Natural killer cell (primary cell): ENCODE data around the gene UBASH3B. TPM values are rescaled to one million over a fixed set of nuclear protein-coding genes. Genes with fewer than 3 reads are reported as not detected.
"Not testable (repeated sequence)": the region's sequence is repeated elsewhere in the genome, so short reads cannot be mapped to it uniquely, and the experiment has no call there.

Experiments used
- ATAC-seq, 3 donors: fragments of 150-1000 bp in 2 of 3; fragments of 200-7000 bp in 1 of 3; cut with Tn5 transposase; 1 replicate in 1 of 3; 2 replicates in 2 of 3; pipeline ENCODE4 v1.10.0; 2021; ENCODE audit warnings: mild to moderate bottlenecking in 2 of 3, moderate library complexity in 2 of 3
- DNase-seq, 2 donors: peaks; one replicate each; pipeline versions ENCODE4 v3.0.0 to v3.0.0-alpha.2; 2013 to 2021; ENCODE audit warnings: mixed read lengths in 1 of 2
- H3K27ac ChIP-seq: one replicate; pipeline ENCODE4 v1.5.1; 2013; ENCODE audit warnings: mild to moderate bottlenecking, low read length
- H3K27me3 ChIP-seq: one replicate; pipeline ENCODE4 v1.6.1; 2013; ENCODE audit warnings: low read length; ENCODE audit not compliant: control insufficient read depth, insufficient read depth
- H3K36me3 ChIP-seq: one replicate; pipeline ENCODE4 v1.6.1; 2013; ENCODE audit warnings: low read length; ENCODE audit not compliant: control insufficient read depth, insufficient read depth
- H3K4me1 ChIP-seq: one replicate; pipeline ENCODE4 v1.6.1; 2013; ENCODE audit warnings: low read length; ENCODE audit not compliant: control insufficient read depth, insufficient read depth
- H3K4me3 ChIP-seq: one replicate; pipeline ENCODE4 v1.5.1; 2013; ENCODE audit warnings: low read length
- H3K9me3 ChIP-seq: one replicate; pipeline ENCODE4 v1.6.1; 2013; ENCODE audit warnings: low read length; ENCODE audit not compliant: control insufficient read depth, insufficient read depth
- H3K27ac Mint-ChIP-seq, 2 donors: one replicate each; pipeline ENCODE4 v1.8.0; 2022; ENCODE audit warnings: mild to moderate bottlenecking in 2 of 2, mixed read lengths in 2 of 2, moderate library complexity in 1 of 2
- H3K27me3 Mint-ChIP-seq, 2 donors: one replicate each; pipeline ENCODE4 v1.8.0; 2022; ENCODE audit warnings: low read depth in 2 of 2, mixed read lengths in 2 of 2
- H3K36me3 Mint-ChIP-seq: one replicate; pipeline ENCODE4 v1.8.0; 2022; ENCODE audit warnings: mixed read lengths
- H3K4me1 Mint-ChIP-seq, 2 donors: one replicate each; pipeline ENCODE4 v1.8.0; 2022; ENCODE audit warnings: mixed read lengths in 2 of 2
- H3K4me3 Mint-ChIP-seq: one replicate; pipeline ENCODE4 v1.8.0; 2022; ENCODE audit warnings: mild to moderate bottlenecking, moderate library complexity, mixed read lengths
- H3K9me3 Mint-ChIP-seq, 2 donors: one replicate each; pipeline ENCODE4 v1.8.0; 2022; ENCODE audit warnings: mixed read lengths in 2 of 2
- WGBS: methylation state at CpG from one replicate; pipeline ENCODE4 v1.1.7; 2013; ENCODE audit warnings: missing lambda C conversion rate; ENCODE audit not compliant: insufficient coverage; 5-methylcytosine and 5-hydroxymethylcytosine counted together
- intact Hi-C: fragments of 100-400 bp; cut with micrococcal nuclease; formaldehyde crosslinking; loops from one replicate; pipeline ENCODE4 v1.14.2; 2022
- total RNA-seq, 4 donors: library from RNA; stranded (reverse); fragments of 120-200 nt in 1 of 4; gene quantifications; one replicate each; pipeline versions ENCODE4 v1.2.3 to v1.2.4, GENCODE V29; 2013 to 2022
- TF ChIP-seq, protein P1 (sequence below): fragments of 200-600 bp; IDR thresholded peaks from one replicate; pipeline ENCODE4 v1.8.0; 2022; ENCODE audit warnings: antibody characterized with exemption

Gene UBASH3B
- total RNA-seq, 3 donors from 2014 or later (not counting 1 experiment from before 2014, with no cell fraction given) = 28.7 to 33.9 (median 33.5) TPM

- Histone ChIP-seq H3K4me3 (no peak overlapping the region), H3K27me3 (no peaks in the 10 kb centered on the region), H3K4me1 (no peaks in the 10 kb centered on the region), H3K27ac (no peak overlapping the region), H3K36me3 (no peaks in the 10 kb centered on the region), H3K9me3 (peaks cover 2% of the 10 kb centered on the region)
- peaks cover 0 to 3% of the 10 kb centered on the region in 2 donors for H3K27me3 Mint-ChIP-seq
- WGBS = 93% methylated on average over 3 of the region's 4 CpGs
- intact Hi-C loops = no loop called here
- H3K4me3 Mint-ChIP-seq = no peak overlapping the region
- H3K4me1 Mint-ChIP-seq = peaks cover 9 to 15% of the 10 kb centered on the region in 2 donors
- DNase-seq = no peak
- no peaks in the 10 kb centered on the region for H3K36me3 Mint-ChIP-seq
- no peaks in the 10 kb centered on the region for H3K9me3 Mint-ChIP-seq
- H3K27ac Mint-ChIP-seq = no peak overlapping the region
- TF ChIP-seq, protein P1, sequence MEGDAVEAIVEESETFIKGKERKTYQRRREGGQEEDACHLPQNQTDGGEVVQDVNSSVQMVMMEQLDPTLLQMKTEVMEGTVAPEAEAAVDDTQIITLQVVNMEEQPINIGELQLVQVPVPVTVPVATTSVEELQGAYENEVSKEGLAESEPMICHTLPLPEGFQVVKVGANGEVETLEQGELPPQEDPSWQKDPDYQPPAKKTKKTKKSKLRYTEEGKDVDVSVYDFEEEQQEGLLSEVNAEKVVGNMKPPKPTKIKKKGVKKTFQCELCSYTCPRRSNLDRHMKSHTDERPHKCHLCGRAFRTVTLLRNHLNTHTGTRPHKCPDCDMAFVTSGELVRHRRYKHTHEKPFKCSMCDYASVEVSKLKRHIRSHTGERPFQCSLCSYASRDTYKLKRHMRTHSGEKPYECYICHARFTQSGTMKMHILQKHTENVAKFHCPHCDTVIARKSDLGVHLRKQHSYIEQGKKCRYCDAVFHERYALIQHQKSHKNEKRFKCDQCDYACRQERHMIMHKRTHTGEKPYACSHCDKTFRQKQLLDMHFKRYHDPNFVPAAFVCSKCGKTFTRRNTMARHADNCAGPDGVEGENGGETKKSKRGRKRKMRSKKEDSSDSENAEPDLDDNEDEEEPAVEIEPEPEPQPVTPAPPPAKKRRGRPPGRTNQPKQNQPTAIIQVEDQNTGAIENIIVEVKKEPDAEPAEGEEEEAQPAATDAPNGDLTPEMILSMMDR = no peak
- ATAC-seq = no peak
Observed at GRCh38 chr11:122823564-122823963, 168.0 kb downstream of the UBASH3B start.

DNA sequence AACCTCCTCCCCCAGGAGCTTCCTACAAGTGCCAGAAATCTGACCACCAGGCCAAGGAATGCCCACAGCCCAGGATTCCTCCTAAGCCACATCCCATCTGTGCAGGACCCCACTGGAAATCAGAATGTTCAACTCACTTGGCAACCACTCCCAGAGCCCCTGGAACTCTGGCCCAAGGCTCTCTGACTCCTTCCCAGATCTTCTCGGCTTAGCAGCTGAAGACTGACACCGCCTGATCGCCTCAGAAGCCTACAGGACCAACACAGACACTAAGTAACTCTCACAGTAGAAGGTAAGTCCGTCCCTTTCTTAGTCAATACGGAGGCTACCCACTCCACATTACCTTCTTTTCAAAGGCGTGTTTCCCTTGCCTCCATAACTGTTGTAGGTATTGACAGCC, 173.8 kb downstream of the UBASH3B start:
- H3K36me3 Mint-ChIP-seq, H3K27ac ChIP-seq, H3K4me3 Mint-ChIP-seq, DNase-seq, H3K27ac Mint-ChIP-seq, H3K4me3 ChIP-seq, H3K36me3 ChIP-seq, H3K27me3 ChIP-seq, H3K9me3 ChIP-seq, H3K27me3 Mint-ChIP-seq, H3K9me3 Mint-ChIP-seq, intact Hi-C loops, ATAC-seq: not testable (repeated sequence)
- H3K4me1 Mint-ChIP-seq = peaks cover 21 to 22% of the 10 kb centered on the region in 2 donors
- WGBS = 88% methylated on average over 5 of the region's 6 CpGs
- H3K4me1 ChIP-seq = peaks cover 11% of the 10 kb centered on the region

DNA sequence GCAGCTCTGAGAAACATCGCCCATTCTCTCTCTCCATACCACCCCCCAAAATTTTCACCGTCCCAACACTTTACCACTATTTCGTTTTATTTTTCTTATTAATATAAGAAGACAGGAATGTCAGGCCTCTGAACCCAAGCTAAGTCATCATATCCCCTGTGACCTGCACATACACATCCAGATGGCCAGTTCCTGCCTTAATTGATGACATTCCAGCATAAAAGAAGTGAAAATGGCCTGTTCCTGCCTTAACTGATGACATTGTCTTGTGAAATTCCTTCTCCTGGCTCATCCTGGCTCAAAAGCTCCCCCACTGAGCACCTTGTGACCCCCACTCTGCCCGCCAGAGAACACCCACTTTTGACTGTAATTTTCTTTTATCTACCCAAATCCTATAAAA, 176.8 kb downstream of the UBASH3B start:
- H3K9me3 ChIP-seq, H3K27ac ChIP-seq, H3K36me3 ChIP-seq, H3K4me3 Mint-ChIP-seq, H3K27me3 ChIP-seq, intact Hi-C loops, H3K27me3 Mint-ChIP-seq, DNase-seq, H3K36me3 Mint-ChIP-seq, H3K9me3 Mint-ChIP-seq, H3K4me3 ChIP-seq, ATAC-seq: not testable (repeated sequence)
- Mint-ChIP-seq H3K4me1 (peaks cover 33 to 41% of the 10 kb centered on the region in 2 donors), H3K27ac (peak overlapping the region; percentile 30 to 47)
- WGBS = 92% methylated on average over 2 of the region's 4 CpGs
- peaks cover 20% of the 10 kb centered on the region for H3K4me1 ChIP-seq

DNA sequence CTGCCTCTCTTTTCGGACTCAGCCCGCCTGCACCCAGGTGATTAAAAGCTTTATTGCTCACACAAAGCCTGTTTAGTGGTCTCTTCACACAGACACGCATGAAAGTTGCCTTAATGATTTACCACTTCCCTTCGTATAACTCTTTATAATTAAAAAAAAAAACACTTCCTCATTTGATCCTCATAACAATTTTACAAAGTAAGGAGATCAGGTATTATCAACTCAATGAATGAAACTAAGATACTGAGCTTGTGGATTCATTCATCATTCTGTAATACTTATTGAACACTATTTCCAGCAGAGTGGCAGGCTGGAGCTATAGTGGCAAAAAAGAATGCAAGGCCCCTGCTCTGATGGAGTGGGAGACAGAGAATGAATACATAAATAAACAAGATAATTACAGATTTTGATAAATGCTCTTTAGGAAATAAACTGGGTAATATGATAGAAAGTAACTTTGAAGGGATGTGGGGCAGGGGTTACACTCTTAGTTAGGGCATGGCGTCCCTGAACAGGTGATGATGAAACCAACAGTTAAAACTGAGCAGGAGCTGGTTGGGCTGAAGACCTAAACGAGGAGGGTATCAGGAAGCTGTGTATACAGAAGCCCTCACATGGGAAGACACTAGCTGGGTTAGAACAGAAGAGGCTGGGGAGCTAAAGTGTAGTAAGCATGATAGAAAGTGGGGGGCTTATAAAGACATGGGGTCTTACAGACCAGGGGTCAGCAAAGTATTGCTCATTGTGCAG, 177.4 kb downstream of the UBASH3B start:
- no peaks in the 10 kb centered on the region for H3K27me3 Mint-ChIP-seq
- no peaks in the 10 kb centered on the region for H3K36me3 Mint-ChIP-seq
- H3K9me3 Mint-ChIP-seq = peaks cover 0 to 5% of the 10 kb centered on the region in 2 donors
- DNase-seq = no peak
- no peak overlapping the region for H3K27ac ChIP-seq
- H3K4me1 Mint-ChIP-seq = peaks cover 36 to 47% of the 10 kb centered on the region in 2 donors
- H3K4me1 ChIP-seq = peaks cover 20% of the 10 kb centered on the region
- no peaks in the 10 kb centered on the region for H3K9me3 ChIP-seq
- TF ChIP-seq, protein P1 = no peak
- peak overlapping the region; percentile 30 to 47 for H3K27ac Mint-ChIP-seq
- no peak overlapping the region for H3K4me3 Mint-ChIP-seq
- no peak for ATAC-seq
- intact Hi-C loops = no loop called here
- no peaks in the 10 kb centered on the region for H3K27me3 ChIP-seq
- WGBS = 32% methylated on average over 6 of the region's 6 CpGs
- no peak overlapping the region for H3K4me3 ChIP-seq
- H3K36me3 ChIP-seq = no peaks in the 10 kb centered on the region
